Subcutaneous abdominal adipose tissue (tissue), 5 donors: ENCODE results near the gene APPL2.
"Not testable (repeated sequence)": the region's sequence is repeated elsewhere in the genome, so short reads cannot be mapped to it uniquely, and the experiment has no call there.

ENCODE experiments used
- H3K27ac ChIP-seq: one replicate; pipeline ENCODE4 v1.7.0; 2013; ENCODE audit warnings: low read depth, mild to moderate bottlenecking, inconsistent platforms, low read length, moderate library complexity
- H3K27me3 ChIP-seq, 5 donors: one replicate each; pipeline ENCODE4 v1.7.0; 2013; ENCODE audit warnings: low read length in 5 of 5, inconsistent platforms in 1 of 5; ENCODE audit not compliant: control insufficient read depth in 5 of 5, insufficient read depth in 4 of 5
- H3K36me3 ChIP-seq, 5 donors: one replicate each; pipeline ENCODE4 v1.7.0; 2013; ENCODE audit warnings: low read length in 5 of 5; ENCODE audit not compliant: control insufficient read depth in 5 of 5, insufficient read depth in 5 of 5
- H3K4me1 ChIP-seq, 5 donors: one replicate each; pipeline ENCODE4 v1.7.0; 2013; ENCODE audit warnings: low read length in 5 of 5, mild to moderate bottlenecking in 3 of 5, moderate library complexity in 1 of 5; ENCODE audit not compliant: control insufficient read depth in 5 of 5, insufficient read depth in 5 of 5
- H3K4me3 ChIP-seq, 5 donors: one replicate each; pipeline ENCODE4 v1.7.0; 2013; ENCODE audit warnings: low read length in 5 of 5, low read depth in 1 of 5
- H3K9ac ChIP-seq, 5 donors: one replicate each; pipeline ENCODE4 v1.7.0; 2013; ENCODE audit warnings: low read length in 5 of 5, mild to moderate bottlenecking in 4 of 5, moderate library complexity in 3 of 5
- H3K9me3 ChIP-seq, 5 donors: one replicate each; pipeline ENCODE4 v1.7.0; 2013; ENCODE audit warnings: low read length in 5 of 5; ENCODE audit not compliant: control insufficient read depth in 5 of 5
- donor health status: healthy.
- donor health status: healthy.
- donor health status: healthy.
- donor health status: healthy.
- donor health status: healthy.

Gene APPL2

GRCh38 chr12:105183406-105183805, 52.6 kb downstream of the APPL2 start:
- not testable (repeated sequence) for H3K9ac ChIP-seq, H3K9me3 ChIP-seq, H3K27me3 ChIP-seq, H3K4me1 ChIP-seq, H3K4me3 ChIP-seq, H3K27ac ChIP-seq
- peaks cover 33 to 46% (median 36%) of the 10 kb centered on the region in 5 donors for H3K36me3 ChIP-seq

- peaks cover 20 to 43% (median 31%) of the 10 kb centered on the region in 5 donors for H3K36me3 ChIP-seq
- H3K4me3 ChIP-seq: not testable (repeated sequence)
Observed at GRCh38 chr12:105179114-105179513, 56.9 kb downstream of the APPL2 start.

GRCh38 chr12:105177208-105177607, 58.8 kb downstream of the APPL2 start:
- Histone ChIP-seq H3K27ac (no peak overlapping the region), H3K4me1 (peaks cover 0 to under 1% (median 0%) of the 10 kb centered on the region in 5 donors), H3K4me3 (no peak overlapping the region), H3K36me3 (peaks cover 21 to 49% (median 36%) of the 10 kb centered on the region in 5 donors), H3K9me3 (no peaks in the 10 kb centered on the region), H3K9ac (no peak overlapping the region), H3K27me3 (no peaks in the 10 kb centered on the region)

More at GRCh38 chr12:105179114-105179513, 56.9 kb downstream of the APPL2 start:
- not testable (repeated sequence) for H3K4me1 ChIP-seq, H3K27ac ChIP-seq, H3K9ac ChIP-seq, H3K27me3 ChIP-seq, H3K9me3 ChIP-seq

- Histone ChIP-seq H3K4me3 (no peak overlapping the region), H3K27me3 (no peaks in the 10 kb centered on the region), H3K9ac (no peak overlapping the region), H3K36me3 (peaks cover 24 to 52% (median 38%) of the 10 kb centered on the region in 5 donors), H3K4me1 (peaks cover 0 to 4% (median 0%) of the 10 kb centered on the region in 5 donors), H3K9me3 (no peaks in the 10 kb centered on the region), H3K27ac (no peak overlapping the region)
Observed at GRCh38 chr12:105175397-105175990, 60.5 kb downstream of the APPL2 start.

- Histone ChIP-seq H3K36me3 (peaks cover 35 to 64% (median 47%) of the 10 kb centered on the region in 5 donors), H3K27me3 (no peaks in the 10 kb centered on the region), H3K27ac (no peak overlapping the region), H3K9ac (no peak overlapping the region), H3K4me3 (no peak overlapping the region), H3K4me1 (peaks cover 0 to 4% (median 0%) of the 10 kb centered on the region in 5 donors), H3K9me3 (no peaks in the 10 kb centered on the region)
Observed at GRCh38 chr12:105171691-105172436, 64.1 kb downstream of the APPL2 start.

GRCh38 chr12:105170139-105170538, 65.8 kb downstream of the APPL2 start:
- Histone ChIP-seq H3K36me3 (peaks cover 34 to 61% (median 44%) of the 10 kb centered on the region in 5 donors), H3K27ac (no peak overlapping the region), H3K9me3 (no peaks in the 10 kb centered on the region), H3K4me3 (no peak overlapping the region), H3K9ac (no peak overlapping the region), H3K4me1 (peaks cover 0 to 4% (median 0%) of the 10 kb centered on the region in 5 donors), H3K27me3 (no peaks in the 10 kb centered on the region)

- no peak overlapping the region for H3K4me3 ChIP-seq
- no peaks in the 10 kb centered on the region for H3K27me3 ChIP-seq
- no peaks in the 10 kb centered on the region for H3K9me3 ChIP-seq
- peaks cover 47 to 66% (median 51%) of the 10 kb centered on the region in 5 donors for H3K36me3 ChIP-seq
- H3K9ac ChIP-seq: no peak overlapping the region
- H3K27ac ChIP-seq: no peak overlapping the region
- peaks cover 0 to 4% (median 0%) of the 10 kb centered on the region in 5 donors for H3K4me1 ChIP-seq
Observed at GRCh38 chr12:105168006-105168405, 68.0 kb downstream of the APPL2 start.

- peaks cover 51 to 70% (median 54%) of the 10 kb centered on the region in 5 donors for H3K36me3 ChIP-seq
- no peak overlapping the region for H3K27ac ChIP-seq
- no peaks in the 10 kb centered on the region for H3K9me3 ChIP-seq
- H3K27me3 ChIP-seq: no peaks in the 10 kb centered on the region
- H3K4me3 ChIP-seq: no peak overlapping the region
- H3K4me1 ChIP-seq: peaks cover 0 to 4% (median 0%) of the 10 kb centered on the region in 5 donors
- no peak overlapping the region for H3K9ac ChIP-seq
Observed at GRCh38 chr12:105167346-105167745, 68.6 kb downstream of the APPL2 start.

- H3K27ac ChIP-seq: no peak overlapping the region
- H3K27me3 ChIP-seq: no peaks in the 10 kb centered on the region
- no peak overlapping the region for H3K4me3 ChIP-seq
- no peaks in the 10 kb centered on the region for H3K9me3 ChIP-seq
- no peaks in the 10 kb centered on the region for H3K4me1 ChIP-seq
- H3K9ac ChIP-seq: no peak overlapping the region
- peaks cover 56 to 76% (median 59%) of the 10 kb centered on the region in 5 donors for H3K36me3 ChIP-seq
Observed at GRCh38 chr12:105166736-105167135, 69.2 kb downstream of the APPL2 start.

- Histone ChIP-seq H3K36me3 (peaks cover 56 to 80% (median 60%) of the 10 kb centered on the region in 5 donors), H3K4me3 (no peak overlapping the region), H3K27me3 (no peaks in the 10 kb centered on the region), H3K27ac (no peak overlapping the region), H3K9me3 (no peaks in the 10 kb centered on the region), H3K9ac (no peak overlapping the region), H3K4me1 (no peaks in the 10 kb centered on the region)
Observed at GRCh38 chr12:105164068-105164467, 71.9 kb downstream of the APPL2 start.
